Epithelial cell of proximal tubule (primary cell): ENCODE data around the gene RIN2. TPM values are rescaled to one million over a fixed set of nuclear protein-coding genes. Genes with fewer than 3 reads are reported as not detected.

ENCODE experiments used
- DNase-seq: peaks from one replicate; pipeline ENCODE4 v3.0.0-alpha.2; 2011; ENCODE audit warnings: low read depth
- H3K4me3 ChIP-seq: 2 replicates; pipeline ENCODE4 v1.5.1; 2011; ENCODE audit warnings: low read depth, mild to moderate bottlenecking, low read length
- CTCF ChIP-seq: conservative IDR thresholded peaks from 2 replicates; pipeline ENCODE4 v1.5.1; 2012; ENCODE audit warnings: low read depth, mild to moderate bottlenecking, low read length
- total RNA-seq: library from RNA; depleted of rRNA; stranded (reverse); fragments of >200 nt; gene quantifications from 2 replicates; pipeline ENCODE4 v1.2.3, GENCODE V29; 2015

RIN2 gene
- total RNA-seq, 1 donor from 2014 or later: 17.5 TPM

GRCh38 chr20:19738951-19739350 lies 19.1 kb upstream of the RIN2 start:
- no peak for DNase-seq
- H3K4me3 ChIP-seq: no peak overlapping the region
- no peak for TF ChIP-seq CTCF

- DNase-seq: no peak
- no peak for TF ChIP-seq CTCF
- no peak overlapping the region for H3K4me3 ChIP-seq
Measured at GRCh38 chr20:19739351-19739750, 18.7 kb upstream of the RIN2 start.

- no peak for TF ChIP-seq CTCF
- DNase-seq: no peak
- H3K4me3 ChIP-seq: no peak overlapping the region
Measured at GRCh38 chr20:19740512-19740911, 17.5 kb upstream of the RIN2 start.

- TF ChIP-seq CTCF: no peak
- no peak for DNase-seq
- H3K4me3 ChIP-seq: no peak overlapping the region
Measured at GRCh38 chr20:19741924-19742323, 16.1 kb upstream of the RIN2 start.

- TF ChIP-seq CTCF: no peak
- H3K4me3 ChIP-seq: no peak overlapping the region
- no peak for DNase-seq
Measured at GRCh38 chr20:19742974-19743639, 15.0 kb upstream of the RIN2 start.

GRCh38 chr20:19743640-19743995 lies 14.4 kb upstream of the RIN2 start:
- DNase-seq: no peak
- H3K4me3 ChIP-seq: no peak overlapping the region
- no peak for TF ChIP-seq CTCF

GRCh38 chr20:19745106-19745505 lies 13.0 kb upstream of the RIN2 start:
- H3K4me3 ChIP-seq: no peak overlapping the region
- DNase-seq: no peak
- TF ChIP-seq CTCF: no peak
